Measurements from ENCODE around the gene CEMIP. TPM values are rescaled to one million over a fixed set of nuclear protein-coding genes. Genes with fewer than 3 reads are reported as not detected.

Gene CEMIP
- total RNA-seq, 1 experiment from 2014 or later: 3.1 TPM

GRCh38 chr15:80998251-80998650 is 219.1 kb downstream of the CEMIP start:
- H3K36me3 ChIP-seq (ENCODE audit: low read depth, low read length): no peaks in the 10 kb centered on the region
- no peaks in the 10 kb centered on the region for H3K27me3 ChIP-seq (ENCODE audit: low read length)
- intact Hi-C loops (cut with micrococcal nuclease): no loop called here
- POLR2A ChIA-PET (ENCODE audit: unreplicated experiment): no interaction called here
- BruUV-seq (replicated peaks): no TSS peak
- no peak overlapping the region for H3K27ac ChIP-seq (ENCODE audit: low read length)
- H3K4me1 ChIP-seq (ENCODE audit: insufficient read depth, low read length): peaks cover 17% of the 10 kb centered on the region
- peaks cover 26% of the 10 kb centered on the region for H3K79me2 ChIP-seq (ENCODE audit: low read length)
- TF ChIP-seq EZH2 (IDR thresholded peaks at IDR 0.05; ENCODE audit: low read length, unreplicated experiment) (no peak), CTCF (conservative IDR thresholded peaks at IDR 0.05; ENCODE audit: low read depth, low read length) (no peak), EZH2phosphoT487 (IDR thresholded peaks at IDR 0.05; ENCODE audit: borderline replicate concordance, low read length) (no peak)
- no peak overlapping the region for H3K4me3 ChIP-seq (ENCODE audit: low read length)
- no peak overlapping the region for H3K9ac ChIP-seq (ENCODE audit: low read length)
- H2AFZ ChIP-seq (ENCODE audit: low read length): no peak overlapping the region
- DNase-seq (no peak), ATAC-seq (no peak)
- H3K9me3 ChIP-seq (ENCODE audit: low read length): no peaks in the 10 kb centered on the region
- no peaks in the 10 kb centered on the region for H3F3A ChIP-seq (ENCODE audit: low read length, unreplicated experiment)
- H4K20me1 ChIP-seq (ENCODE audit: low read length): peaks cover 6% of the 10 kb centered on the region; the same call in 1 of the 2 replicates
- no peak overlapping the region for H3K4me2 ChIP-seq (ENCODE audit: low read length)
- H3K9me2 ChIP-seq (replicated peaks; ENCODE audit: low read length): no peaks in the 10 kb centered on the region
- CTCF ChIA-PET: no interaction called here

- no peaks in the 10 kb centered on the region for H3F3A ChIP-seq (ENCODE audit: low read length, unreplicated experiment)
- H3K27me3 ChIP-seq (ENCODE audit: low read length): no peaks in the 10 kb centered on the region
- H3K4me2 ChIP-seq (ENCODE audit: low read length): peak overlapping the region; percentile 94
- peaks cover 11% of the 10 kb centered on the region; the same call in 1 of the 2 replicates for H4K20me1 ChIP-seq (ENCODE audit: low read length)
- ChIA-PET CTCF (no interaction called here), POLR2A (ENCODE audit: unreplicated experiment) (no interaction called here)
- no peaks in the 10 kb centered on the region for H3K36me3 ChIP-seq (ENCODE audit: low read depth, low read length)
- peak overlapping the region; percentile 89 for H3K9ac ChIP-seq (ENCODE audit: low read length)
- H3K4me1 ChIP-seq (ENCODE audit: insufficient read depth, low read length): peaks cover 29% of the 10 kb centered on the region
- DNase-seq (peak; percentile 82), ATAC-seq (peak; percentile 28)
- H3K27ac ChIP-seq (ENCODE audit: low read length): peak overlapping the region; percentile 74
- H3K9me2 ChIP-seq (replicated peaks; ENCODE audit: low read length): no peaks in the 10 kb centered on the region
- peak overlapping the region; percentile 89 for H3K4me3 ChIP-seq (ENCODE audit: low read length)
- TF ChIP-seq CTCF (conservative IDR thresholded peaks at IDR 0.05; ENCODE audit: low read depth, low read length) (no peak), EZH2 (IDR thresholded peaks at IDR 0.05; ENCODE audit: low read length, unreplicated experiment) (no peak), EZH2phosphoT487 (IDR thresholded peaks at IDR 0.05; ENCODE audit: borderline replicate concordance, low read length) (no peak)
- peak overlapping the region; percentile 83 for H2AFZ ChIP-seq (ENCODE audit: low read length)
- no TSS peak for BruUV-seq (replicated peaks)
- no peaks in the 10 kb centered on the region for H3K9me3 ChIP-seq (ENCODE audit: low read length)
- intact Hi-C loops (cut with micrococcal nuclease): loop anchor here (10.0 kb wide), 1 partner anchor 265 kb away; no protein-coding TSS in a partner anchor
- H3K79me2 ChIP-seq (ENCODE audit: low read length): peaks cover 39% of the 10 kb centered on the region
Measured at GRCh38 chr15:80999623-81000036, 220.5 kb downstream of the CEMIP start.

- Histone ChIP-seq H3K9me3 (ENCODE audit: low read length) (no peaks in the 10 kb centered on the region), H3K4me1 (ENCODE audit: insufficient read depth, low read length) (peaks cover 35% of the 10 kb centered on the region), H3F3A (ENCODE audit: low read length, unreplicated experiment) (no peaks in the 10 kb centered on the region), H4K20me1 (ENCODE audit: low read length) (peaks cover 11% of the 10 kb centered on the region; the same call in 1 of the 2 replicates), H3K27me3 (ENCODE audit: low read length) (no peaks in the 10 kb centered on the region), H3K36me3 (ENCODE audit: low read depth, low read length) (no peaks in the 10 kb centered on the region), H3K9me2 (replicated peaks; ENCODE audit: low read length) (no peaks in the 10 kb centered on the region), H3K4me3 (ENCODE audit: low read length) (peak overlapping the region; percentile 89), H3K9ac (ENCODE audit: low read length) (peak overlapping the region; percentile 89), H2AFZ (ENCODE audit: low read length) (peak overlapping the region; percentile 83), H3K79me2 (ENCODE audit: low read length) (peaks cover 45% of the 10 kb centered on the region), H3K27ac (ENCODE audit: low read length) (peak overlapping the region; percentile 74), H3K4me2 (ENCODE audit: low read length) (peak overlapping the region; percentile 94)
- TSS peak; percentile 84 for BruUV-seq (replicated peaks)
- intact Hi-C loops (cut with micrococcal nuclease): loop anchor here (10.0 kb wide), 1 partner anchor 265 kb away; no protein-coding TSS in a partner anchor
- POLR2A ChIA-PET (ENCODE audit: unreplicated experiment): interaction anchor here (0.6 kb wide), 3 partner anchors 109 to 263 kb away, joined by 3 to 11 read pairs (median 4); no protein-coding TSS in a partner anchor
- peak; percentile 5 for ATAC-seq
- peak; percentile 19 for DNase-seq
- TF ChIP-seq CTCF (conservative IDR thresholded peaks at IDR 0.05; ENCODE audit: low read depth, low read length) (no peak), EZH2 (IDR thresholded peaks at IDR 0.05; ENCODE audit: low read length, unreplicated experiment) (no peak), EZH2phosphoT487 (IDR thresholded peaks at IDR 0.05; ENCODE audit: borderline replicate concordance, low read length) (no peak)
- CTCF ChIA-PET: interaction anchor here (0.6 kb wide), 1 partner anchor 579 kb away, joined by 5 read pairs; no protein-coding TSS in a partner anchor
Measured at GRCh38 chr15:81000144-81000623, 221.0 kb downstream of the CEMIP start.

Data from PC-3 (cell line).